ENCODE measurements around the gene MAP1LC3A.

MAP1LC3A gene

GRCh38 chr20:34549929-34550305 is 8.6 kb upstream of the MAP1LC3A start:
- no peak for DNase-seq

- DNase-seq = no peak
Observed at GRCh38 chr20:34552569-34552968, 5.9 kb upstream of the MAP1LC3A start.

GRCh38 chr20:34553366-34553867 is 5.1 kb upstream of the MAP1LC3A start:
- DNase-seq = no peak

GRCh38 chr20:34557936-34558319 is 590 bp upstream of the MAP1LC3A start:
- no peak for DNase-seq

- no peak for DNase-seq
Observed at GRCh38 chr20:34559311-34560140, 1.0 kb downstream of the MAP1LC3A start.

- DNase-seq = no peak
Observed at GRCh38 chr20:34560141-34560523, 1.6 kb downstream of the MAP1LC3A start.

GRCh38 chr20:34560614-34561013 is 2.1 kb downstream of the MAP1LC3A start:
- no peak for DNase-seq

GRCh38 chr20:34561661-34562060 is 3.1 kb downstream of the MAP1LC3A start:
- no peak for DNase-seq

- no peak for DNase-seq
Observed at GRCh38 chr20:34562641-34563040, 4.1 kb downstream of the MAP1LC3A start.

- no peak for DNase-seq
Observed at GRCh38 chr20:34564833-34565232, 6.3 kb downstream of the MAP1LC3A start.

- no peak for DNase-seq
Observed at GRCh38 chr20:34566978-34567891, 8.7 kb downstream of the MAP1LC3A start.

- no peak for DNase-seq
Observed at GRCh38 chr20:34567892-34568865, 9.7 kb downstream of the MAP1LC3A start.

GRCh38 chr20:34569598-34569997 is 11.1 kb downstream of the MAP1LC3A start:
- no peak for DNase-seq

- DNase-seq = no peak
Observed at GRCh38 chr20:34570859-34571306, 12.4 kb downstream of the MAP1LC3A start.

GRCh38 chr20:34571753-34572152 is 13.2 kb downstream of the MAP1LC3A start:
- no peak for DNase-seq

- no peak for DNase-seq
Observed at GRCh38 chr20:34573541-34574300, 15.2 kb downstream of the MAP1LC3A start.

GRCh38 chr20:34574426-34574825 is 15.9 kb downstream of the MAP1LC3A start:
- DNase-seq = no peak

GRCh38 chr20:34574861-34575260 is 16.3 kb downstream of the MAP1LC3A start:
- no peak for DNase-seq

GRCh38 chr20:34575271-34575670 is 16.8 kb downstream of the MAP1LC3A start:
- no peak for DNase-seq

- DNase-seq = no peak
Observed at GRCh38 chr20:34575756-34576155, 17.2 kb downstream of the MAP1LC3A start.

GRCh38 chr20:34577061-34577460 is 18.5 kb downstream of the MAP1LC3A start:
- no peak for DNase-seq

GRCh38 chr20:34578025-34578424 is 19.5 kb downstream of the MAP1LC3A start:
- no peak for DNase-seq
